HL-60 (cell line): ENCODE measurements around the gene SFMBT1.

Experiments
- CTCF ChIP-seq: IDR thresholded peaks from one replicate; pipeline ENCODE4 v1.5.1; 2011; ENCODE audit warnings: low read length, control low read depth, inconsistent platforms; ENCODE audit not compliant: insufficient read depth
- GABPA ChIP-seq: IDR thresholded peaks from 2 replicates; pipeline ENCODE4 v1.6.1; 2012; ENCODE audit warnings: low read depth
- POLR2AphosphoS5 ChIP-seq: IDR thresholded peaks from 2 replicates; pipeline ENCODE4 v1.6.1; 2012; ENCODE audit warnings: low read depth
- SPI1 ChIP-seq: IDR thresholded peaks from 2 replicates; pipeline ENCODE4 v1.6.1; 2012; ENCODE audit warnings: low read depth, mild to moderate bottlenecking, borderline replicate concordance

- TF ChIP-seq CTCF (no peak), SPI1 (no peak), POLR2AphosphoS5 (no peak), GABPA (no peak)
These were observed 141.3 kb downstream of the SFMBT1 start for GRCh38 chr3:52904552-52904951.
